IgD-negative memory B cell (primary cell): Measurements from ENCODE around the gene TMEM267. TPM values are rescaled to one million over a fixed set of nuclear protein-coding genes. Genes with fewer than 3 reads are reported as not detected.
"Not testable (repeated sequence)": the region's sequence is repeated elsewhere in the genome, so short reads cannot be mapped to it uniquely, and the experiment has no call there.

Experiments used
- H3K27ac Mint-ChIP-seq, 3 donors: one replicate each; pipeline ENCODE4 v1.8.0; 2020 to 2022; ENCODE audit warnings: mild to moderate bottlenecking in 3 of 3, mixed read lengths in 3 of 3, moderate library complexity in 1 of 3
- H3K27me3 Mint-ChIP-seq: one replicate; pipeline ENCODE4 v1.8.0; 2021; ENCODE audit warnings: mixed read lengths
- H3K36me3 Mint-ChIP-seq: one replicate; pipeline ENCODE4 v1.8.0; 2020; ENCODE audit warnings: mild to moderate bottlenecking, mixed read lengths
- H3K4me1 Mint-ChIP-seq, 3 donors: one replicate each; pipeline ENCODE4 v1.8.0; 2020 to 2022; ENCODE audit warnings: mixed read lengths in 3 of 3, mild to moderate bottlenecking in 1 of 3
- H3K4me3 Mint-ChIP-seq, 4 donors: one replicate each; pipeline ENCODE4 v1.8.0; 2020 to 2022; ENCODE audit warnings: mild to moderate bottlenecking in 4 of 4, mixed read lengths in 4 of 4, moderate library complexity in 3 of 4
- H3K9me3 Mint-ChIP-seq, 3 donors: one replicate each; pipeline ENCODE4 v1.8.0; 2020 to 2021; ENCODE audit warnings: mixed read lengths in 3 of 3, mild to moderate bottlenecking in 1 of 3
- polyA plus RNA-seq: library from polyadenylated mRNA; unstranded; fragments of 300-500 nt; fragmentation: Illumina TruSeq; gene quantifications from one replicate; pipeline ENCODE4 v1.2.3, GENCODE V29; 2021

TMEM267 gene
- 21.2 TPM for polyA plus RNA-seq

- Mint-ChIP-seq H3K4me3 (peak within 1 kb of the TSS; percentile 97 to 100 (median 98)), H3K27me3 (no peaks in the 10 kb centered on the region), H3K4me1 (peaks cover 21 to 32% (median 26%) of the 10 kb centered on the region in 3 donors), H3K36me3 (no peaks in the 10 kb centered on the region), H3K9me3 (no peaks in the 10 kb centered on the region), H3K27ac (peak within 1 kb of the TSS; percentile 97 to 100 (median 100))
Observed at GRCh38 chr5:43483298-43484105, at the start of gene TMEM267. Gene TMEM267 (minus strand): TSS chr5:43483865. CDS start chr5:43453969, 29,896 bp downstream.

GRCh38 chr5:43530648-43531047 lies 47.0 kb upstream of the TMEM267 start:
- H3K27me3 Mint-ChIP-seq, result no peaks in the 10 kb centered on the region
- peaks cover 11% of the 10 kb centered on the region for H3K36me3 Mint-ChIP-seq
- peaks cover 0 to 3% (median 1%) of the 10 kb centered on the region in 3 donors for H3K4me1 Mint-ChIP-seq
- no peaks in the 10 kb centered on the region for H3K9me3 Mint-ChIP-seq
- H3K4me3 Mint-ChIP-seq, result no peak overlapping the region
- H3K27ac Mint-ChIP-seq, result no peak overlapping the region

DNA sequence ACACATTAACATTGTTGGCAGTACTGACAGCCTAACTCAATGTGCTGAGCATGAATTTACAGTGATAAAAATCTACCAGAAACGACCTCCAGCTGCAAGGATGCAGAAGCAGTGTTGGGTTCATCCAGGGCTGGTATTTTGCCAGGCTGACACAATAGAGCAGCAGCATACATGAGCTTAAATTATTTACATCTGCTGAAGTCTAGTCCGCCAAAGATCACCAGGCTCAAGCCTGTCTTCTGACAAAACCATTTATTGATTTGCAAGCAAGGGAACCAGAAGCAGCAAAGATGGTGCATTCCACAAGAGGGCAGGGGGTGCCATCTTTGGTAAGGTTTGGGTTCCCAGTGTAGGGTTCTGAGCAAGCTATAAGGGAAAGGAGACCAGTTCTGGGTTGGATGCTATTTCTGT lies 40.0 kb upstream of the TMEM267 start:
- no peak overlapping the region for H3K27ac Mint-ChIP-seq
- no peaks in the 10 kb centered on the region for H3K27me3 Mint-ChIP-seq
- H3K4me1 Mint-ChIP-seq, result peaks cover 0 to 5% (median 0%) of the 10 kb centered on the region in 3 donors
- H3K4me3 Mint-ChIP-seq, result no peak overlapping the region
- H3K36me3 Mint-ChIP-seq, result peaks cover 7% of the 10 kb centered on the region
- no peaks in the 10 kb centered on the region for H3K9me3 Mint-ChIP-seq

DNA sequence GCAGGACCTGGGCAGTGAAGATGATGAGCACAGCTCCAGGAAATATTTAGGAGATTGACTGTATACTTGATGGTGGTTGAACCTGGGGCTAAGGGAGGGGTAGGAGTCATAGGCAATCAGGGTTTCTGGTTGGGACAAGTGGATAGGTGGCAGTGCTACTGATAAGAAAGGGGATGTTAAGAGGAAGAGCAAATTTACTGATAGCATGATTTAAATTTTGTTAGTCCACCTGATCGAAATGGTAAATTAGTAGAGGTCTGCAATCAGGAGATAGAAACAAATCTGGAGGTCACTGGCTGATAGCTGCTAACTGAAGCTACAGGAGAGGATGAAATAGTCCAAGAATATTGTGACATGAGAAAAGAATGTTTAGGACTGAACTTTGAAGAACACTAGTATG lies 37.0 kb upstream of the TMEM267 start:
- Mint-ChIP-seq H3K36me3 (peaks cover 5% of the 10 kb centered on the region), H3K4me3 (no peak overlapping the region), H3K9me3 (no peaks in the 10 kb centered on the region), H3K27ac (peak overlapping the region in 1 of 3 donors; percentile 24), H3K4me1 (peaks cover under 1 to 7% (median under 1%) of the 10 kb centered on the region in 3 donors), H3K27me3 (no peaks in the 10 kb centered on the region)

DNA sequence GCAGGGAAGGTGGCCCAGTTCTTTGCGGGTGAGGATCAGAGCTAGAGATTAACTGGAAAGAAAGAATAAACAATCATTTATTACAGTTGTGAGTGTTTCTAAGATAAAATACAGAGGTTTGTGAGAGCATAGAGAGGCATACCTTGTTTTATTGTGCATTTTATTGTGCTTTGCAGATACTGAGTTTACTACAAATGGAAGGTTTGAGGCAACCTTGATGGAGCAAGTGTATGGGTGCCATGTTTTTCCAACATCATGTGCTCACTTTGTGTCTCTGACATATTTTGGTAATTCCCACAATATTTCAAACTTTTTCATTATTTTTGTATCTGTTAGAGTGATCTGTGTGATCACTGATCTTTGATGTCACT lies 32.0 kb upstream of the TMEM267 start:
- H3K27ac Mint-ChIP-seq, result peak overlapping the region in 2 of 3 donors; percentile 70 to 94

GRCh38 chr5:43514816-43515677 lies 31.4 kb upstream of the TMEM267 start, which contains the start of gene C5orf34:
Gene C5orf34 (minus strand): TSS chr5:43515148. CDS start chr5:43509339, 5,809 bp downstream.
- Mint-ChIP-seq H3K4me3 (peak within 1 kb of the TSS; percentile 93 to 99 (median 97)), H3K27me3 (no peaks in the 10 kb centered on the region), H3K4me1 (peaks cover 11 to 26% (median 19%) of the 10 kb centered on the region in 3 donors), H3K9me3 (no peaks in the 10 kb centered on the region), H3K27ac (peak within 1 kb of the TSS; percentile 70 to 94 (median 92)), H3K36me3 (peaks cover 2% of the 10 kb centered on the region)

More for the DNA sequence above, 32.0 kb upstream of the TMEM267 start:
- Mint-ChIP-seq H3K9me3 (no peaks in the 10 kb centered on the region), H3K4me1 (peaks cover 11 to 26% (median 22%) of the 10 kb centered on the region in 3 donors), H3K27me3 (no peaks in the 10 kb centered on the region), H3K4me3 (peak overlapping the region; percentile 93 to 99 (median 97)), H3K36me3 (peaks cover 2% of the 10 kb centered on the region)

- no peaks in the 10 kb centered on the region for H3K9me3 Mint-ChIP-seq
- peak overlapping the region; percentile 70 to 94 (median 92) for H3K27ac Mint-ChIP-seq
- peak overlapping the region; percentile 93 to 99 (median 97) for H3K4me3 Mint-ChIP-seq
- H3K36me3 Mint-ChIP-seq, result peaks cover 2% of the 10 kb centered on the region
- H3K27me3 Mint-ChIP-seq, result no peaks in the 10 kb centered on the region
- peaks cover 11 to 26% (median 19%) of the 10 kb centered on the region in 3 donors for H3K4me1 Mint-ChIP-seq
Observed at GRCh38 chr5:43514471-43514815, 30.8 kb upstream of the TMEM267 start.

DNA sequence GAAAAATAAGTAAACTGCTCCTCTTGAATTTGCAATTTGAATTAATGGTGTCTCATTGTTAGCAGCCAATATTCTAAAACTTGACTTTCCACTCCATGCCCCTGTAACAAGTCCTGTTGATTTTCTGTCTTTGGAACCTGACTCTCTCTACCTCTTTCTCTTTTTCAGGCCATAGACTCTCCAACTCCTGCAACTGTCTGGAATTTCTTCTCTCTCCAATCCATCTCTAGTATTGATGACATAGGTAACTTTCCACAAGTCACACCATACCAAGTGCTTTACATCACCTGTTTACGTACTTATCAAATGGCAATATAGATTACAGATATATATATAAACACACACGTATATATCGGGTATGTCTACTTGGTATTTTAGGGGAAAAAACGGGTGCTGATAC lies 30.4 kb upstream of the TMEM267 start:
- Mint-ChIP-seq H3K9me3 (no peaks in the 10 kb centered on the region), H3K4me3 (peak overlapping the region; percentile 93 to 99 (median 97)), H3K27me3 (no peaks in the 10 kb centered on the region), H3K27ac (peak overlapping the region in 2 of 3 donors; percentile 3 to 70), H3K4me1 (peaks cover 11 to 26% (median 19%) of the 10 kb centered on the region in 3 donors), H3K36me3 (peaks cover 2% of the 10 kb centered on the region)

DNA sequence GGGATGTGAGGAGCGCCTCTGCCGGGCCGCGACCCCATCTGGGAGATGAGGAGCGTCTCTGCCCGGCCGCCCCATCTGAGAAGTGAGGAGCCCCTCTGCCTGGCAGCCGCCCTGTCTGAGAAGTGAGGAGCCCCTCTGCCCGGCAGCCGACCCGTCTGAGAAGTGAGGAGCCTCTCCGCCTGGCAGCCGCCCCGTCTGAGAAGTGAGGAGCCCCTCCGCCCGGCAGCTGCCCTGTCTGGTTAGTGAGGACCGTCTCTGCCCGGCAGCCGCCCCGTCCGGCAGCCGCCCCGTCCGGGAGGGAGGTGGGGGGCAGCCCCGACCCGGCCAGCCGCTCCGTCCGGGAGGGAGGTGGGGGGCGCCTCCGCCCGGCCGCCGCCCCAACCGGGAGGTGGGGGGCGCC lies 27.4 kb upstream of the TMEM267 start:
- H3K4me1 Mint-ChIP-seq, result peaks cover 11 to 26% (median 19%) of the 10 kb centered on the region in 3 donors
- not testable (repeated sequence) for H3K36me3 Mint-ChIP-seq, H3K27me3 Mint-ChIP-seq

DNA sequence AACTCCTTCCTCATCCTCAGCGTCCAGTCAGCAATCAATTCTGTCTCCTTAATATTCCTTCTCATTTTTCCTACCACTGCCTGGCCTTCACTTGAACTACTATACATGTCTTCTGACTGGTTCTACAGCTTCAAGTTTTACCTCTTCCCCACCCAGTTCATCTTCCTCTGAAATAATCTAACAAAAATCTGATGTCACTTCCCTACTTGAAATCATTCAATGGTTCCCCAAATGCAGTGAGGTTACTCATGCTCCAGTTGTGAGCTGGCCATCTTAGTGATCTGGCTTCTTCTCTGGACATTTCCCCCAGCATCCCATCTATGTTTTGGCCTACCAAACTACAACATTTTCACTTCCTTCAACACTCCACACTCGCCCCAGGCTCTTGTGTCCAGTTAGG lies 14.9 kb upstream of the TMEM267 start:
- Mint-ChIP-seq H3K27ac (peak overlapping the region in 1 of 3 donors; percentile 10), H3K4me3 (no peak overlapping the region), H3K9me3 (no peaks in the 10 kb centered on the region)

More for the DNA sequence above, 27.4 kb upstream of the TMEM267 start:
- H3K4me3 Mint-ChIP-seq, H3K9me3 Mint-ChIP-seq, H3K27ac Mint-ChIP-seq: not testable (repeated sequence)

GRCh38 chr5:43497311-43498104 lies 13.8 kb upstream of the TMEM267 start:
- Mint-ChIP-seq H3K36me3 (no peaks in the 10 kb centered on the region), H3K9me3 (no peaks in the 10 kb centered on the region), H3K27ac (peak overlapping the region in 1 of 3 donors; percentile 20), H3K4me1 (no peaks in the 10 kb centered on the region), H3K4me3 (peak overlapping the region in 2 of 4 donors; percentile 24 to 66), H3K27me3 (no peaks in the 10 kb centered on the region)

More for the DNA sequence above, 14.9 kb upstream of the TMEM267 start:
- Mint-ChIP-seq H3K4me1 (no peaks in the 10 kb centered on the region), H3K36me3 (peaks cover 2% of the 10 kb centered on the region), H3K27me3 (no peaks in the 10 kb centered on the region)

GRCh38 chr5:43491326-43491725 lies 7.7 kb upstream of the TMEM267 start:
- Mint-ChIP-seq H3K36me3 (no peaks in the 10 kb centered on the region), H3K4me1 (peaks cover 0 to 2% (median 0%) of the 10 kb centered on the region in 3 donors)

GRCh38 chr5:43486353-43486752 lies 2.7 kb upstream of the TMEM267 start:
- no peaks in the 10 kb centered on the region for H3K36me3 Mint-ChIP-seq
- H3K27ac Mint-ChIP-seq, result peak overlapping the region in 1 of 3 donors; percentile 100
- no peak overlapping the region for H3K4me3 Mint-ChIP-seq
- H3K4me1 Mint-ChIP-seq, result peaks cover 16 to 32% (median 24%) of the 10 kb centered on the region in 3 donors
- H3K9me3 Mint-ChIP-seq, result no peaks in the 10 kb centered on the region
- no peaks in the 10 kb centered on the region for H3K27me3 Mint-ChIP-seq

More at GRCh38 chr5:43491326-43491725, 7.7 kb upstream of the TMEM267 start:
- Mint-ChIP-seq H3K9me3 (no peaks in the 10 kb centered on the region), H3K4me3 (no peak overlapping the region), H3K27me3 (no peaks in the 10 kb centered on the region), H3K27ac (no peak overlapping the region)

DNA sequence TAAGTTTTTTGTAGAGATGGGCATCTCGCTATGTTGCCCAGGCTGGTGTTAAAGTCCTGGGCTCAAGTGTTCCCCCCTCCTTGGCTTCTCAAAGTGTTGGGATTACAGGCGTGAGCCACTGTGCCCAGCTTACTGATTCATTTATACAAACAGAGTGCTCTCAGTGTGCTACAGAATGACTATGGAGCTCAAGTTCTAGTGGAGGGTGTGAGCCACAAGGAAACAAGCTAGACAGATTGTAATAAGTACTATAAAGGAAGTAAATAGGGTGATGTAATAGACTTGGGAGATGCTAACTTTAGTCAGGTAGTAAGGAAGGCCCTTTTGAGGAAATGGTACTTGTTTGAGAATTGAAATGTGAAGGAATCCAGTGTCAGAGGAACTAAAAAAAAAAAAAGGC lies 1.7 kb upstream of the TMEM267 start:
- Mint-ChIP-seq H3K27ac (peak overlapping the region; percentile 97 to 100 (median 100)), H3K4me1 (peaks cover 16 to 32% (median 24%) of the 10 kb centered on the region in 3 donors), H3K27me3 (no peaks in the 10 kb centered on the region), H3K36me3 (no peaks in the 10 kb centered on the region), H3K9me3 (no peaks in the 10 kb centered on the region), H3K4me3 (peak overlapping the region in 3 of 4 donors; percentile 50 to 97 (median 66))
